ENCODE measurements around the gene TBPL1. TPM values are rescaled to one million over a fixed set of nuclear protein-coding genes. Genes with fewer than 3 reads are reported as not detected.

Gene TBPL1
- total and polyA plus RNA-seq, 9 of the 15 experiments (the other 6 are each of a cell fraction or from before 2014, with no cell fraction given), result 78.1 to 152 (median 107) TPM

GRCh38 chr6:134026597-134026996 is 73.6 kb downstream of the TBPL1 start (continued):
- TF ChIP-seq ZNF740 (CRISPR knock-in tag; IDR thresholded peaks at IDR 0.05) (no peak), ZNF740 (tag; IDR thresholded peaks at IDR 0.05) (no peak), MCM3 (IDR thresholded peaks at IDR 0.05) (no peak), MXD1 (CRISPR knock-in tag; IDR thresholded peaks at IDR 0.05; ENCODE audit: borderline replicate concordance, poor library complexity, severe bottlenecking) (no peak), MECOM (CRISPR knock-in tag; IDR thresholded peaks at IDR 0.05) (no peak), SOX6 (IDR thresholded peaks at IDR 0.05) (0 out of 2 replicates have a peak, but pooled peaks have one; percentile 13), HCFC1 (IDR thresholded peaks at IDR 0.05; ENCODE audit: low read depth, low read length) (no peak), GTF2F1 (IDR thresholded peaks at IDR 0.05; ENCODE audit: low read depth, low read length) (no peak), POLR2AphosphoS5 (IDR thresholded peaks at IDR 0.05; ENCODE audit: control insufficient read depth, insufficient read depth, low read depth, low read length) (no peak), PHF21A (IDR thresholded peaks at IDR 0.05; ENCODE audit: borderline replicate concordance, low read depth) (no peak), FOSL1 (tag; conservative IDR thresholded peaks at IDR 0.05) (peak; percentile 74), ASH1L (IDR thresholded peaks at IDR 0.05; ENCODE audit: borderline replicate concordance, low read depth, partially characterized antibody) (no peak), SETDB1 (IDR thresholded peaks at IDR 0.05; ENCODE audit: low read length) (no peak), ARID1B (IDR thresholded peaks at IDR 0.05) (peak; percentile 54), NFIC (IDR thresholded peaks at IDR 0.05) (no peak), MTA1 (IDR thresholded peaks at IDR 0.05; ENCODE audit: borderline replicate concordance) (no peak), BDP1 (IDR thresholded peaks at IDR 0.05; ENCODE audit: insufficient read depth, insufficient read length) (no peak), TAF15 (IDR thresholded peaks at IDR 0.05; ENCODE audit: low read depth, low read length) (no peak), TOE1 (IDR thresholded peaks at IDR 0.05; ENCODE audit: borderline replicate concordance) (no peak), TOE1 (CRISPR knock-in tag; IDR thresholded peaks at IDR 0.05; ENCODE audit: borderline replicate concordance, low read depth) (no peak), ZNF232 (CRISPR knock-in tag; IDR thresholded peaks at IDR 0.05) (no peak), EHMT2 (IDR thresholded peaks at IDR 0.05) (peak; percentile 83; the same call in 1 of the 2 replicates), E2F5 (CRISPR knock-in tag; IDR thresholded peaks at IDR 0.05) (no peak), CCAR2 (IDR thresholded peaks at IDR 0.05; ENCODE audit: low read depth, low read length) (no peak), ZNF316 (IDR thresholded peaks at IDR 0.05) (no peak), CGGBP1 (CRISPR knock-in tag; IDR thresholded peaks at IDR 0.05) (no peak), TFE3 (CRISPR knock-in tag; IDR thresholded peaks at IDR 0.05) (no peak)

All from K562 (cell line).